Adrenal gland (tissue), 5 donors: ENCODE results near the gene ADAMTS12.

ENCODE experiments used
- CTCF ChIP-seq, 6 experiments: fragments of 450-650 bp in 4 of 6; fragments of 200-600 bp in 2 of 6; sonication (generic) in 1 of 6; IDR thresholded peaks; 1 replicate in 5 of 6; 2 replicates in 1 of 6; pipeline versions ENCODE4 v1.5.1 to v1.8.0; 2016 to 2021; ENCODE audit warnings: antibody characterized with exemption in 6 of 6, mild to moderate bottlenecking in 2 of 6, moderate library complexity in 1 of 6
- POLR2A ChIP-seq, 2 donors: fragments of 450-650 bp; IDR thresholded peaks; one replicate each; pipeline ENCODE4 v1.6.1; 2017; ENCODE audit warnings: antibody characterized with exemption in 2 of 2, mild to moderate bottlenecking in 2 of 2, moderate library complexity in 1 of 2
- donor health status: DM: no; HTN: no; CAD: no.

- TF ChIP-seq POLR2A (IDR thresholded peaks at IDR 0.05) (no peak), CTCF (IDR thresholded peaks at IDR 0.05) (no peak)
Measured at GRCh38 chr5:33833237-33833575, 58.6 kb downstream of the ADAMTS12 start.
